NCI-H82 treated with DMSO at 0.1 percent for 48 hours (cell line): ENCODE data around the gene SHLD1.
A peak's percentile ranks its signal among the peaks of the same experiment; 100 is the strongest.
"Not testable (repeated sequence)": the region's sequence is repeated elsewhere in the genome, so short reads cannot be mapped to it uniquely, and the experiment has no call there.

Experiments
- DNase-seq: peaks from one replicate; lab custom pipeline; 2025; ENCODE audit not compliant: unreplicated experiment; lab: John Stamatoyannopoulos, UW

Gene SHLD1

DNA sequence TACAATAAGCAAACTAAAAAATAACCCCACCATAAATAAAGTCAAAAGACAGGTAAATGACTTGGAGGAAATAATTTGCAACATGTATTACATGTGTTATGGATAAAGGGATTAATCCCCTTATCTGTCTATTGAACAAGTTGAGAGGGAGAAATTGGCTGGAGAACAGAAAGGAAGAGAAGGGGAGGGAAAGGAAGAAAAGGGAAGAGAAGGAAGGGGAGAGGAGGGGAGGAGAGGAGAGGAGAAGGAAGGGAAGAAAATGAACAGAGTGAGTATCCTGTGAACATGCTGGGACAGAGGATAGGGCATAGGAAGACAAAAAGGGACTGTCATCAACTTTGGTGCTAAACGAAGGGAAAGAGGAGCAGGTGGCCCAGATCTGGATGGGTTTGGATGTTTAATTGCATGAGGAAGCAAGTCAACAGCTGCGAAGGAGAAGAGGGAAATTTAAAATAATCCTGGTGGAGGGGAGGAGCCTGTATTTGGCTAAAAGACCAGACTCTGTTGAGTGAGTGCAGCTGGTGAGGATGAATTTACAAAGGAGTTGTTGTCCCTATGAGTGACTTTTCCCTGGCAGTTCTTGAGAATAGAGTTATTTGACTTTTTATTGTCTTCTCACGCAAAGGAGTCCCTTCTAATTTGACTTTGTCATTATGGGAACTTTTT, 14.2 kb upstream of the SHLD1 start:
- DNase-seq, result peak; percentile 53

DNA sequence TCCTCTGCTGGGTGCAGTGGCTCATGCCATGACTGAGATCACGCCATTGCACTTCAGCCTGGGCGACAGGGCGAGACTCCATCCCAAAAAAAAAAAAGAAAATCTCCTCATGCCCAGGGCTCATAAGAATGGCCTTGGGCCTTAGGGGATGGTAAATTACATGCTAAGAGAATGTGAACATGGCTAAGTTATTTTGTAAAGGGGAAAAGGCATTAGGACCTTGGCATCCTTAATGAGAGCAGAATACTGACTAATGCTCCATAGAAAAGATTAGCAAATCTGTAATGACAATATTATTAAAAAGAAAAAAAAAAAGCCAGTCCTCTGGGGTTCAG, 12.6 kb upstream of the SHLD1 start:
- DNase-seq, result no peak

DNA sequence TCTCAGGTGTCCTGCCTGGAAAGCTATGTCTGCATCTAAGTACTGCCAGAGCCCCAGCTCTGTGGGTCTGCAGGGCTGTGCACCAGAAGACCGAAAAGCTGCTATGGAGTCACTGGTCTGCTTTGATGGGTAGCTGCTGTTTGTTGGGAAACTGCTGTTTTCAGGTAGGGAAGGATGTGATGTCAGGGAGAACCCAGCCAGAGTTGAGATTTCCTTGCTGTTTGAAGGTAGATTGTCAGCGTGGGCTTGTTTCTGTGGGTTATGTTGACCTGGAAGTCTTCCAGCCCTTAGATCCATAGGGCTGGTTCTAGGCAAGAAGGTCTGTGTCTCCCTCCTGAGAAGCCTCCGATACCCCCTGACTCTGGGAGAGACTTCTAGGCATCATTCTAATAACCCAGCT, 12.2 kb upstream of the SHLD1 start:
- no peak for DNase-seq

DNA sequence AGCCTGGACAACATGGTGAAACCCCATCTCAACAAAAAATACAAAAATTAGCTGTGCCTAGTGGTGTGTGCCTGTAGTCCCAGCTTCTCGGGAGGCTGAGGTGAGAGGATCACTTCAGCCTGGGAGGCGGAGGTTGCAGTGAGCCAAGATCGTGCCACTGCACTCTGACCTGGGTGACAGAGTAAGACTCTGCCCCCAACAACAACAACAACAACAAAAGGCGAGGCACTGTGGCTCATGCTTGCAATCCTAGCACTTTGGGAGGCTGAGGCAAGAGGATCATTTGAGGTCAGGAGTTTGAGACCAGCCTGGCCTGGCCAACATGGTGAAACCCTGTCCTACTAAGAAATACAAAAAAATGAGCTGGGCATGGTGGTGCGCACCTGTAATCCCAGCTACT, 9.6 kb upstream of the SHLD1 start:
- not testable (repeated sequence) for DNase-seq

DNA sequence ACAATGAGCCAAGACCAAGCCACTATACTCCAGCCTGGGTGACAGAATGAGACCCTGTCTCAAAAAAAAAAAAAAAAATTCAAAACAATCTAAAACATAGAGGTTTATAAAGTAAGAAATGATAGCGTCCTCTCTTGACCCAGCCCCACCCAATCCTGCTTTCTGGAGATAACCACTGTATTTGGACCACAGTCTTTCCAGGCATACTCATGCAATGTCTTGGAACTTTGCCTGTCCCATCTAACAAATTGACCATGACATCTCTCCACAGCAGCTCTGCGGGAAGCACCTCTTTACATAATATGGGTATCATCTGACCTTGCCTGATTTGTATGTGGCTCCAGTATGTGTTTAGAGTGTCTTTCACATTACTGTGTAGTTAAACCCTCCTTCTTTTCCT, 9.1 kb upstream of the SHLD1 start:
- DNase-seq, result no peak

DNA sequence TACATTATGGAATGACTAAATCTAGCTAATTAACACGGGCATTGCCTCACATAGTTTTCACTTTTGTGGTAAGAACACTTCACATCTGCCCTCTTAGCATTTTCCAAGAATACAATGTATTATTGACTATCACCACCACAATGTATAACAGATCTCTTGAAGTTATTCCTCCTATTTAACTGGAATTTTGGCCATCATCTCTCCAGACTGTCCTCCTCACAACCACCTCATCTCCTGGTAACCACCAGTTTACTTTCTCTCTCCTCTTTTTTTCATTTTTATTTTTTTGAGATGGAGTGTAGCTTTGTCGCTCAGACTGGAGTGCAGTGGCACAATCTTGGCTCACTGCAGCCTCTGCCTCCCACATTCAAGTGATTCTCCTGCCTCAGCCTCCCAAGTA, 8.2 kb upstream of the SHLD1 start:
- DNase-seq, result no peak

DNA sequence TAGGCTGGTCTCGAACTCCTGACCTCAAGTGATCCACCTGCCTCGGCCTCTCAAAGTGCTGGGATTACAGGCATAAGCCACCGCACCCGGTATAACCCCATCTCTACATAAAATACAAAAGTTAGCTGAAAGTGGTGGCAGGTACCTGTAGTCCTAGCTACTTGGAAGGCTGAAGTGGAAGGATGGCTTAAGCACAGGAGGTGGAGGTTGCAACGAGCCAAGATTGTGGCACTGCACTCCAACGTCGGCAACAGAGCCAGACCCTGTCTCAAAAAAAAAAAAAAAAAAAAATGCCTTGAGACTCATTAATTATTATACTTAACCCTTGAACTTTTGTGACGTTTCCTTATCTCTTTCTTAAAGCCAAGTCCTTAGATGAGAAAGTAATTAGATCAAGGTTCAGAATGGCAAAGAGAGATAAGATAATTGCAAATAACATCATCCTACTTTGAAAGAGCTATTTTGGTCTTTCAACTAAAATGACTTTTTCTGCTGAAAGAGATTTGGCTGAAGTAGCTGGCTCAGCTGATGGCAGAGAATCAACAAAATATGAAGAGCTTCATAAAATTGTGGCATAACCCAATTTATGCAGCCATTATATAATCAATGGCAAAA, 4.7 kb upstream of the SHLD1 start:
- DNase-seq, result no peak

DNA sequence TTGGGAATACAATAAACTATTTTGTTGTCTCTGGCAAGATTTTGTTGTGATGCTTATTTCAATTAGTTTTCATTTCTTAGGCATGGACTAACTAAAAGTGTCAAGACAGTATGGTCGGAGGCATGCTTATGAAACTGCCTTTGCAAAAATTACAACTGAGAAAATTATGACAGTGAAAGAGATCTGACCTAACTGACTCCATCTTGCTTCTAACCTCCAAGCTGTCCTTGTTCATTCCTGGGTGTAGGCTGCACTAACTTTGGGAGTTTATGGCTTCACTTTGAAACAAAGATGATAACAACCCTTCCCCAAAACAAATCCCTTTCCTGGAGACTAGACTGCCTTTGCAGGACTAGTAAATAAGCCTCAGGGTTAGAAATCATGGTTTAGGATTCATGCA, 4.1 kb upstream of the SHLD1 start:
- DNase-seq, result no peak

DNA sequence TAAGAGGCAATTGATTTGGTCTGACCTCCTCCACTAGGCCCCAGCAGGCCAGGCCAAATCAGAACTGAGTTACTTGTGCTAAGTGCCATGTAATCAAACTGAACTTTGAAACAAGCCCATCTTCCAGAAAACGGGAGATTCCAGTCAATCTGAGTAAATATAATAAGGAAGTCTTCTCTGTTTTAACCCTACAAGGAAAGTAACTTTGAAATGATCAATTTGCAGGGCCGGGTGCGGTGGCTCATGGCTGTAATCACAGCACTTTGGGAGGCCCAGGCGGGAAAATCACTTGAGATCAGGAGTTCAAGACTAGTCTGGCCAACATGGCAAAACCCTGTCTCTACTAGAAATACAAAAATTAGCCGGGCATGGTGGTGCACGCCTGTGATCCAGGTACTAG, 2.0 kb upstream of the SHLD1 start:
- DNase-seq, result no peak

DNA sequence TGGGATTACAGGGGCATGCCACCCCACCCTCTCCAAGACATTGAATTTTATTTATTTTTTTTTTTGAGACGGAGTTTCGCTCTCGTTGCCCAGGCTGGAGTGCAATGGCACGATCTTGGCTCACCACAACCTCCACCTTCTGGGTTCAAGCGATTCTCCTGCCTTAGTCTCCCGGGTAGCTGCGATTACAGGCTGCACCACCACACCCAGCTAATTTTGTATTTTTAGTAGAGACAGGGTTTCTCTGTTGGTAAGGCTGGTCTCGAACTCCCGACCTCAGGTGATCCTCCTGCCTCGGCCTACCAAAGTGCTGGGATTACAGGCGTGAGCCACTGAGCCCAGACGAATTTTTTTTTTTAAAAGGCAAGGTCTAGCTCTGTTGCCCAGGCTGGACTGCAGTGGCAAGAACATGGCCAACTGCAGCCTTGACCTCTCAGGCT, 669 bp upstream of the SHLD1 start:
- not testable (repeated sequence) for DNase-seq

DNA sequence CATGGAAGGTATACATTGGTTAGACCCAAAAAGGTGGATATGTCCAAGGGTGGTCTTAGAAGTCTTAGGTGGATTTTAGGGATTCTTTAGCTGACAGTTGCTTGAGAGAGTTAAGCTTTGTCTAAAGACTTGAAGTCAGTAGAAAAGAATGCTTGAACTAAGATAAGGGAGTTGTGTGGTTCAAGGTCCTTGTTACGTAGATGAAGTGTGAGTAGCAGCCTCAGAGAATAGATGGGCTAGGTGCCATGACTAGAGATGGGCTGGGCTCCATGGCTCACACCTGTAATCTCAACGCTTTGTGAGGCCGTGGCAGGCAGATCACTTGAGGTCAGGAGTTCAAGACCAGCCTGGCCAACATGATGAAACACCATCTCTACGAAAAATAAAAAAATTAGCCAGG, 1.7 kb downstream of the SHLD1 start:
- DNase-seq, result no peak

DNA sequence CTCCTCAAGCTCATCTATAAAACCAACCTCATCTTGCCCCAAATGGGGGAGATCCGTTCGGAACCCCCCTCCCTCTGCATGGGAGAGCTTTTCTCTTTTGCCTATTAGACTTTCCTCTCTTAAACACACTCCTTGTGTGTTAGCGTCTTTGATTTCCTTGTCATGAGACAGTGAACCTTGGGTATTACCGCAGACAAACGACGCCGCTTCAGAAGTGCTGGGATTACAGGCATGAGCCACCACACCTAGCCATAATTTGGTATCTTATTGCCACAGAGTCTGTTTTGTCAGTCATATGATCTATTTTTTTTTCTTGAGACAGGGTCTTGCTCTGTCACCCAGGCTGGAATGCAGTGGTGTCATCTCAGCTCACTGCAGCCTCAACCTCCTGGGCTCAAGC, 3.6 kb downstream of the SHLD1 start:
- DNase-seq, result no peak

DNA sequence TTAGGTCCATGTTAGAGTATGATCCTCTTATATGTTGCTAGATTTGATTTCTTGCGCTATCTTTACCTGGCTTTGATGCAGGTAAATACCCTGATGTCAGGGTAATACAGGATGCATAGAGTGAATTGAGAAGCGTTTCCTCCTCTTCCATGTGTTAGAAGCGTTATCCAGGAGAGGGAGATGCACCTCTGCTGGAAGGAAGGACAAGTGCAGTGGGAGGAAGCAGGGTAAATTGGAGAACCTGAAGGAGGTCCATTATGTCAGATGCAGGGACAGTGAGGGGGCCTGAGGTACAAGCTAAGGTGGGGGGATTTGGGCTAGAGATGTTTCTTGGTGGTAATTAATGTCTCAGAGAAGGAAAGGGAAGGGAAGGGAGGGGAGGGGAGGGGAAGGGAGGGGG, 7.7 kb downstream of the SHLD1 start:
- no peak for DNase-seq

DNA sequence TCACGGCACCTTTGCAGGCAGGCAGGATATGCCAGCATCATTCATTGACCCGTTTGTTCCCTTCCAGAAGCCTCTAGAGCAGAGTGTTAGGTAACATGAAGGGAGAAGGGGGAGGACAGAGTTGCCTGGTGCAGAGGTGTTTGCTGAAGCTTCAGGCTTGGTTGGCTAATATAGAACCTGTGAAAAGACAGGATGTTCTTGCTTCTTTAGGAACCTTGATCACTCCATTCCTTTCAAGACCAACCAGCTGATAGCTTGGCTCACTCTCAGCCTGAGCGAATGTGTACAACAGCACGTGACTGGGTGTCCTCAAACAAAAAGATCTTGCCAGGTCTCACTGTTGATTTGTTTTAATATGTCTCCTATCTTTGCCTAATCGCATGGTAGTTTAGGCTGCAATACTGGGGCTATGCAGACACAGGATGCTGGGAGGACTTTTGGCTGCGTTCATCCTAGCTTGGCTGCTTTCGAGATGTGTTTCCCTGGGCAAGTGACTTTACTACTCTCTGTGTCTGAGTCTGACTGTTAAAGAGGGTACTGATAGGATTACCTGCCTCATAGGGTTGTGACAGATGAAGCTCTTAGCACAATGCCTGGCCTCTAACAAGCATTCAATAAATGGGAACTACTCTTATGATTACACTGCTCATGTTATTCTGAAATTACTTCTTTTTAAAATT, 16.0 kb downstream of the SHLD1 start:
- DNase-seq, result no peak

DNA sequence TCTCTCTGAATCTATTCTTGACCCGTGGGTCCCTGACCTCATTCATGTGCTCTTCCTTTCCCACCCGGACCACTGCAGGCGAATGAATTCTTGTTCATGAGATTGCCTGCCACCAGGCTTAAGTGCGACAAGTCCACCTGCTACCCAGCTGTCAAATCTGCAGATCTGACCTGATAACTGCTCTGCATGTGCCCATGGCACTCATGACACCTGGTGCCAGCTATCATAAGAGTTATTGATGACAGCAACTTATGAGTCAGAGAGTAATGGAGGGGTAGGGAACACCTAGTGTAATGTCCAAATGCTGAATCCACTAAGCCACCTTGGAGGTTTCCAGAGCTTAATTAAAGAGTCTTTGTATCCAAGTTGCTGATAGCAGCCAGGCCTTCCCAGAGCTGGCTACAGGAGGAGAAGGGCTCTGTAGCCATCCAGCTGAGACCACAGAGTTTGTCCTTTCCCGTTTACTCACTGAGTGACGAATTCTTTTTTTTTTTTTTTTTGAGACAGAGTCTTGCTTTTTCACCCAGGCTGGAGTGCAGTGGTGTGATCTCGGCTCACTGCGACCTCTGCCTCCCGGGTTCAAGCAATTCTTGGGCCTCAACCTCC, 17.4 kb downstream of the SHLD1 start:
- no peak for DNase-seq

DNA sequence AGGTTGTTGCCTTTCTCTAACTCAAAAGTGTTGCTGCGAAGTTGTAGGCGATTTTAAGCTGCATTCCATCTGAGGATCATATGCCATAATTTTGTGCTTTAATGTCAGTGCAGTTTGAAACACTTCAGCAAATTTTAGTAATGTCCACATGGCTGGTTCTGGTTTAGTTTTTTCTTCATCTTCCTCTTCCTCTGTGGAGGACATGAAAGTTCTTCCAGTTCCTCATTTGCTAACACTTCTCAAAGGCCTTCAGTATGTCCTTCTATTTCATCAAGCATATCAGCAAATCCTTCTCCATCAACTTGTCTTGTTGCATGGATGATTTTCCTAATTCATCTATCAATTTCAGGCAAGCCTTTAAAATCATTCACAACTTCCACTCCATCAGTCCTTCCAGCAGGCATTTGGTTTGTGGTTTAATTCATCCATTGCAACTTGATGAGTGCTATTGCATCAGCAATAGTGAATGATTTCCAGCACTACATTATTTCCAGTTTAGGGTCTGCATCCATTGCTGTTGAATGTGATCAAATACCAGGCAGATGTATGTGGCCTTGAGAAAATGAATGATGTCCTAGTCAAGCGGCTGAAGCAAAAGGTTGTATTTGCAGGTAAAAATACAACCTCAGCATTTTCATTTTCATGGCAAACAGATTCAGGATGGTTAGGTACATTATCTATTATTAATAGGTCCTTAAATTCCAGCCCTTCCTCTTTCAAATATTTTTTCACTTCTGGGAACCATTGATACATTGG, 20.2 kb downstream of the SHLD1 start:
- no peak for DNase-seq

DNA sequence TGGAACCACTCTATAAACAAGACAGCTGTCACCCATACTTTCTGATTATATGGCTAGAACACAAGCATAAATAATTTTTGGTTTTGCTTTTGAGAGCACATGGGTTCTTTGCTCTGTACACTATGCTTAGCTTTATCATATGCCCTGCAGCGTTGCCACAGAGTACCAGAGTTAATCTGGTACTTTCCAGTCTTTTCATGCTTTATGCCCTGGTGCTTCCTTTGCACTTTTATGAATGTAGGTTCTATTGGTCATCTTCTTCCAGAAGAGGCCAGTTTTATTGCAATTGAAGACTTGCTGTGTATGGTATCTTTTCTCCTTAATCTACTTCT, 20.8 kb downstream of the SHLD1 start:
- no peak for DNase-seq

DNA sequence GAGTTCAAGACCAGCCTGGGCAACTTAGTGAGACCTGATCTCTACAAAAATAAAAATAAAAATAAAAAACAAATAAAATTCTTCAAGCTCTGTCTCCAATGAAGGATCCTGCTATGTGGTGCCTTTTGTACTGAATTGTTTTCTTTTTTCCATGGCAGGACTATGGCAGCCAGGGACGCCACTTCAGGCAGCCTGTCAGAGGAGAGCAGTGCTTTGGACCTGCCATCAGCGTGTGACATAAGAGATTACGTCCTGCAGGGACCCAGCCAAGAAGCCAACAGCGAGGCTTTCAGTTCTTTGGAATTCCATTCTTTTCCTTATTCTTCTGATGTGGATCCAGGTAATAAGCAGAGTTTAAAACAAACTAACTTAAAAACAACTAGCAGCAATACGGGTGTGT, 22.5 kb downstream of the SHLD1 start:
- DNase-seq, result no peak

DNA sequence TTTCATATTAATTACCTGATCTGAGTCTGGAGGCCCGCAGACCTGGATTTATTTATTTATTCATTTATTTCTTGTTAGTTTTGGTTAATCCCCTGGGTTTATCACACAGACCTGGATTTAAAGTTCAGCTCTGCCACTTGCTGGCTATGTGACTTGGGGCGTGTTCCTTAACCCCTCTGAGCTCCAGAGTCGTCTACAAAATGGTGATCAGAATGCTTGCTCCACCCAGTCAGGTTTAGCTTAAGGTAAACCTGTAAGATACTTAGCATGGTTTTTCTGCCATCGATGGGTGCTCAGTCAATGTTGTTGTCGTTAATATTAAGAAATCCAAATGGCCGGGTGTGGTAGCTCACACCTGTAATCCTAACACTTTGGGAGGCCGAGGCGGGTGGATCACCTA, 23.4 kb downstream of the SHLD1 start:
- DNase-seq, result no peak

DNA sequence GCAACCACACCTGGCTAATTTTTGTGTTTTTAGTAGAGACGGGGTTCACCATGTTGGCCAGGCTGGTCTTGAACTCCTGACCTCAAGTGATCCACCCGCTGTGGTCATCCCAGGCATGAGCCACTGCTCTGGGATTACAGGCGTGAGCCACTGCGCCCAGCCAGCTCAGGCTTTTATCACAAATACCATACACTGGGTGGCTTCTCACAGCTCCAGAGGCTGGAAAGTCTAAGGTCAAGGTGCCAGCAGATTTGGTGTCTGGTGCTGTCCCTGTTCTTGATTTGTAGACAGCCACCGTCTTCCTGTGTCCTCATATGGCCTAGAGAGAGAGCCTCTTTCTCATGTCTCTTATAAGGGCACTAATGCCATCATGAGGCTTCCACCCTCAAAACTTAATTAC, 25.9 kb downstream of the SHLD1 start:
- no peak for DNase-seq

DNA sequence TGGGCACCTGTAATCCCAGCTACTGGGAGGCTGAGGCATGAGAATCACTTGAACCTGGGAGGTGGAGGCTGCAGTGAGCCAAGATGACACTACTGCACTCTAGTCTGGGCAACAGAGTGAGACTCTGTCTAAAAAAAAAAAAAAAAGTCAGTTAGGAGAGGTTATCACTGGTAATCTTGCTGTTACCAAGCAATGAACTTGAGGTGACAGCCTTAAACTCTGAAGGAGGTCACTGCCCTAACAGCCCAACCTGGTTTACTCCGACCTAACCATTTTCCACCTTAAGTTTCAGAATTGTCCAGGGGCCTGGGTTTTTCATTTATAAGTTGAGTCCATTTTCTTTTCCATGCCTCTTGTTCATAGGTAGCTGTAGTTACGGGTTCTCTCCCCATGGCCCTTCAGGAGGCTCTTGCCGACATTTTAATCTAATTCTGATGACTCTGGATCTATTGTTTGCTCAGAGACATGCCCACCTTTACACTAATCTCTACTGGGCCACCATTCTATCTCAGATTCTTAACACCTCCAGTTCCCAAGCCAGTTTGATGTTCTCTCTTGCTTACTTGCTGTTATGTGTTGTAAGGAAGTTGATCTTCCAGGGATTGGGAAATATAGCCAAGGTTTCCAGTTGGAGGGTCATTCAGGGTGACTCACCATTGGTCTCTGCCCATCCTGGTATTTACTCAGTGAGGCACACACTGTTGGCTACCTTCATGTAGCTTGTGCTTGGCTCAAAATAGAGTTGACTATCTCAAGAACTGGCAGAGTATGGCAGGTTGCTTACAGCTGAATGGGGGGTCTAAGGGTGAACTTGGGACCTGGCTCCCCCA, 29.1 kb downstream of the SHLD1 start:
- no peak for DNase-seq
